Suprapubic skin (tissue), 4 donors: ENCODE measurements around the gene KIF13A. TPM values are rescaled to one million over a fixed set of nuclear protein-coding genes. Genes with fewer than 3 reads are reported as not detected.
"Not testable (repeated sequence)": the region's sequence is repeated elsewhere in the genome, so short reads cannot be mapped to it uniquely, and the experiment has no call there.

ENCODE experiments used
- DNase-seq, 2 donors: peaks; one replicate each; pipeline ENCODE4 v3.0.0-alpha.2; 2019; ENCODE audit warnings: low spot score in 2 of 2
- H3K27ac ChIP-seq: fragments of 200-600 bp; sonication (generic); one replicate; pipeline ENCODE4 v1.5.1; 2019
- H3K27me3 ChIP-seq: fragments of 200-600 bp; sonication (generic); one replicate; pipeline ENCODE4 v1.5.1; 2019
- H3K36me3 ChIP-seq: fragments of 200-600 bp; sonication (generic); one replicate; pipeline ENCODE4 v1.5.1; 2019
- H3K4me1 ChIP-seq: fragments of 200-600 bp; sonication (generic); one replicate; pipeline ENCODE4 v1.5.1; 2019
- H3K4me3 ChIP-seq: fragments of 200-600 bp; sonication (generic); one replicate; pipeline ENCODE4 v1.5.1; 2019; ENCODE audit warnings: mild to moderate bottlenecking
- H3K9me3 ChIP-seq: fragments of 200-600 bp; sonication (generic); one replicate; pipeline ENCODE4 v1.5.1; 2019
- EP300 ChIP-seq: sonication (generic); formaldehyde crosslinking; IDR thresholded peaks from one replicate; pipeline ENCODE4 v1.6.1; 2017; ENCODE audit warnings: antibody characterized with exemption
- POLR2A ChIP-seq, 2 donors: fragments of 450-650 bp; IDR thresholded peaks; one replicate each; pipeline ENCODE4 v1.6.1; 2017; ENCODE audit warnings: antibody characterized with exemption in 2 of 2, mild to moderate bottlenecking in 2 of 2, moderate library complexity in 2 of 2
- POLR2AphosphoS5 ChIP-seq, 3 donors: sonication (generic); formaldehyde crosslinking; IDR thresholded peaks; one replicate each; pipeline ENCODE4 v1.6.1; 2017; ENCODE audit warnings: antibody characterized with exemption in 3 of 3
- WGBS: methylation state at CpG from one replicate; pipeline ENCODE4 v1.1.5; 2018; 5-methylcytosine and 5-hydroxymethylcytosine counted together
- total RNA-seq, 4 donors: library from RNA; depleted of rRNA; stranded (reverse); fragments of >200 nt; gene quantifications; one replicate each; pipeline ENCODE4 v1.1.0, GENCODE V29; 2016
- TF ChIP-seq, protein P1 (sequence below), 2 donors: fragments of 200-600 bp in 1 of 2; fragments of 450-650 bp in 1 of 2; sonication (generic) in 1 of 2; IDR thresholded peaks; one replicate each; pipeline ENCODE4 v1.5.1; 2016 to 2019; ENCODE audit warnings: antibody characterized with exemption in 2 of 2, mild to moderate bottlenecking in 1 of 2, moderate library complexity in 1 of 2

Gene KIF13A
- total RNA-seq, 4 donors from 2014 or later, result 73.0 to 91.9 (median 78.9) TPM

DNA sequence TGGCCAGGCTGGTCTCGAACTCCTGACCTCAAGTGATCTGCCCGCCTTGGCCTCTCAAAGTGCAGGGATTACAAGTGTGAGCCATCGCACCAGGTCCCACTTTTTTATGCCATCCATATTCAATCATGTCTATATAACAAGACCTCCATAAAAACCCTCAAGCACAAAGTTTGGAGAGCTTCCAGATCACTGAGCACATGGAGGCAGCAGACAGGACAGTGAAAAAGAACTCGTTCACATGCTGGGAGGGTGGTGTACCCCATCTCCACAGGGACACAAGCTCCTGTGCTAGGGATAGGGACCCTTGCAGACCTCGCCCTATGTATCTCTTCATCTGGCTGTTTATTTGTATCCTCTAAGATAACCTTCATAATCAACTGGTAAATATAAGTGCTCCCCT is 30.3 kb downstream of the KIF13A start:
- Histone ChIP-seq H3K27ac (no peak overlapping the region), H3K4me3 (no peak overlapping the region)

DNA sequence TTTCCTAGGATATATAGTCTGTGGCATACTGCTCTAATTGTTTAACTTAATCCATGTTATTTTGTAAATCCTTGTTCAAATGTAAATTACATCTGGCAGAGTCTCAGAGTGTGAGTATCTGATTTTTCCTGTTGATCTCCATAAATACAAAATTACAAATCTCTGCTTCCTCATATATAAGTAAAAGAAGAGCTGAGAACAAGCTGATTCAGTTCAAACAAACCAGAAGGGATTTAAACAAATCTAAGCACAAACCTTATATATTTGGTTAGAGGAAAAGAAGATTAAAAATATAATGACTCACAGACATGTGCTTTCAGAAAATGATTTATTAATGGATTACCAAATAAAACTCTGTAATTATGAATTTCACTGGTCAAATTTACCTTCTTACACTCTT is 37.3 kb downstream of the KIF13A start:
- no peaks in the 10 kb centered on the region for H3K9me3 ChIP-seq
- H3K4me3 ChIP-seq, result no peak overlapping the region
- TF ChIP-seq POLR2A (IDR thresholded peaks at IDR 0.05) (no peak), EP300 (no peak), POLR2AphosphoS5 (IDR thresholded peaks at IDR 0.05) (no peak)
- TF ChIP-seq, protein P1, sequence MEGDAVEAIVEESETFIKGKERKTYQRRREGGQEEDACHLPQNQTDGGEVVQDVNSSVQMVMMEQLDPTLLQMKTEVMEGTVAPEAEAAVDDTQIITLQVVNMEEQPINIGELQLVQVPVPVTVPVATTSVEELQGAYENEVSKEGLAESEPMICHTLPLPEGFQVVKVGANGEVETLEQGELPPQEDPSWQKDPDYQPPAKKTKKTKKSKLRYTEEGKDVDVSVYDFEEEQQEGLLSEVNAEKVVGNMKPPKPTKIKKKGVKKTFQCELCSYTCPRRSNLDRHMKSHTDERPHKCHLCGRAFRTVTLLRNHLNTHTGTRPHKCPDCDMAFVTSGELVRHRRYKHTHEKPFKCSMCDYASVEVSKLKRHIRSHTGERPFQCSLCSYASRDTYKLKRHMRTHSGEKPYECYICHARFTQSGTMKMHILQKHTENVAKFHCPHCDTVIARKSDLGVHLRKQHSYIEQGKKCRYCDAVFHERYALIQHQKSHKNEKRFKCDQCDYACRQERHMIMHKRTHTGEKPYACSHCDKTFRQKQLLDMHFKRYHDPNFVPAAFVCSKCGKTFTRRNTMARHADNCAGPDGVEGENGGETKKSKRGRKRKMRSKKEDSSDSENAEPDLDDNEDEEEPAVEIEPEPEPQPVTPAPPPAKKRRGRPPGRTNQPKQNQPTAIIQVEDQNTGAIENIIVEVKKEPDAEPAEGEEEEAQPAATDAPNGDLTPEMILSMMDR (IDR thresholded peaks at IDR 0.05), result no peak
- no peaks in the 10 kb centered on the region for H3K27me3 ChIP-seq
- no peak for DNase-seq
- no peak overlapping the region for H3K27ac ChIP-seq
- H3K4me1 ChIP-seq, result peaks cover 14% of the 10 kb centered on the region
- H3K36me3 ChIP-seq, result no peaks in the 10 kb centered on the region

More for the DNA sequence above, 30.3 kb downstream of the KIF13A start:
- WGBS, result 88% methylated on average over 4 of the region's 5 CpGs
- Histone ChIP-seq H3K4me1 (peaks cover 27% of the 10 kb centered on the region), H3K36me3 (no peaks in the 10 kb centered on the region), H3K27me3 (no peaks in the 10 kb centered on the region), H3K9me3 (no peaks in the 10 kb centered on the region)
- no peak for DNase-seq
- TF ChIP-seq, protein P1 (IDR thresholded peaks at IDR 0.05), result no peak
- TF ChIP-seq POLR2AphosphoS5 (IDR thresholded peaks at IDR 0.05), result no peak
- no peak for TF ChIP-seq EP300
- no peak for TF ChIP-seq POLR2A (IDR thresholded peaks at IDR 0.05)

DNA sequence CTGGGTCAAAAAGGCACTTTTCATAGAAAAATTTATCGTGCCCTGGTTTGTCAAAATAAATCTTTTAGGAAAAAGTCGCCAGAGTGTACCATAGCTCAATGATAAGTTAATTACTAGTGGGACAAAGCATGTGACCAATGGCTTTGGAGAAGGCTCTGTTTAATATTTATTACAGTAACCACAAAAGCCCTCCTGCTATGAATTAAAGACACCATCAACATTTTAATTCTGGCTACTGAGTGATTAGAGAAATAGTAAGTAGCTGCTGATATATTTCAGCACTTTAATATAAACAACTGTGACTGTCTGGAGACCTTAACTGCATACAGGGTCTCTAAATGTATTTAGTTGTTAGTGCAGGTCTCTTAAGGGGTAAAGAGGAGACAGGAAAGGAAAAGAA is 38.3 kb downstream of the KIF13A start:
- TF ChIP-seq, protein P1 (IDR thresholded peaks at IDR 0.05), result no peak
- TF ChIP-seq EP300 (no peak), POLR2A (IDR thresholded peaks at IDR 0.05) (no peak), POLR2AphosphoS5 (IDR thresholded peaks at IDR 0.05) (no peak)
- 88% methylated on average over 2 of the region's 2 CpGs for WGBS
- Histone ChIP-seq H3K27me3 (no peaks in the 10 kb centered on the region), H3K4me1 (peaks cover 19% of the 10 kb centered on the region), H3K36me3 (no peaks in the 10 kb centered on the region), H3K9me3 (no peaks in the 10 kb centered on the region), H3K27ac (no peak overlapping the region), H3K4me3 (no peak overlapping the region)
- no peak for DNase-seq

DNA sequence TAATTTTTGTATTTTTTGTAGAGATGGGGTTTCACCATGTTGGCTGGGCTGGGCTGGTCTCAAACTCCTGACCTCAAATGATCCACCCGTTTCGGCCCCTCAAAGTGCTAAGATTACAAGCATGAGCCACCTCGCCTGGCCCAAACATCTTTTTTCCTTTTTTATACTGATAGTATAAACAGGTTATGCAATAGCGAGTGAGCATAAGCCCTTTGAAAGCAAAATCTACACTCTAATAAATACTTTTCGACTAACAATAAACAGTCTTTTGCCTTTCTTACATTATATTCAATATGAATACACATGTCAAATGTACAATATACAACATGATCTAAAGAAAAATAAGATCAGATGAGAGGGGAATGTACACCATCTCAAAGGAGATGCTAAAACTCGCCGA is 38.7 kb downstream of the KIF13A start:
- Histone ChIP-seq H3K27me3 (no peaks in the 10 kb centered on the region), H3K27ac (no peak overlapping the region), H3K4me1 (peaks cover 19% of the 10 kb centered on the region), H3K36me3 (no peaks in the 10 kb centered on the region), H3K9me3 (no peaks in the 10 kb centered on the region), H3K4me3 (no peak overlapping the region)
- no peak for TF ChIP-seq POLR2A (IDR thresholded peaks at IDR 0.05)
- TF ChIP-seq, protein P1 (IDR thresholded peaks at IDR 0.05), result no peak
- no peak for TF ChIP-seq EP300
- no peak for TF ChIP-seq POLR2AphosphoS5 (IDR thresholded peaks at IDR 0.05)
- WGBS, result 85% methylated on average over 7 of the region's 7 CpGs
- no peak for DNase-seq

DNA sequence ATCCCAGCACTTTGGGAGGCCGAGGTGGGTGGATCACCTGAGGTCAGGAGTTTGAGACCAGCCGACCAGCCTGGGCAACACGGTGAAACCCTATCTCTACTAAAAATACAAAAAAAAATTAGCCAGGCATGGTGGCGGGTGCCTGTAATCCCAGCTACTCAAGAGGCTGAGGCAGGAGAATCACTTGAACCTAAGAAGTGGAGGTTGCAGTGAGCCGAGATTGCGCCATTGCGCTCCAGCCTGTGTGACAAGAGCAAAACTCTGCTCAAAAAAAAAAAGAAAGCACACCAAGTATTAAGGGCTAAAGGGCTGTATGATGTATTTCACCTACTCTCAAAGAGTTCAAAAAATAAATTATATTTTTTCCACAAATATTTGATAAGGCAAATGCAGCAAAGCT is 39.9 kb downstream of the KIF13A start:
- not testable (repeated sequence) for H3K27ac ChIP-seq, H3K36me3 ChIP-seq, H3K4me3 ChIP-seq, H3K27me3 ChIP-seq, DNase-seq, H3K9me3 ChIP-seq
- peaks cover 19% of the 10 kb centered on the region for H3K4me1 ChIP-seq
- WGBS, result 95% methylated on average over 7 of the region's 7 CpGs

DNA sequence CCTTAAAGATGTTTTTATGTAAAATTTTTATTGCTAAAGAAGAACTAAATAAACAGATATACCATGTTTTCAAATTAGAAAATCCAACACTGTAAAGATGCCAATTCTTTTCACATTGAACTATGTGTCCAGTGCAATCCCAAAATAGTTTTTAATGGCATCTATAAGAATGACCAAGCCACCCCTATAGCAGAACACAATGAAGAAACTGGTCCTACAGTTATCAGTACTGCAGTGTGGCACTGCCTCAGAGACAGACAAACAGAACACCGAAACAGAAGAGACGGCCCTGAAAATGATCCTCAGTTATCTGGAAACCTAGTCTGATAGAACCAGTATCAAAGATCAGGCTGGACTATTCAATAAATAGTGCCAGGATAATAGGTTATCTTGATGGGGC is 41.9 kb downstream of the KIF13A start:
- no peak overlapping the region for H3K4me3 ChIP-seq
- DNase-seq, result no peak
- H3K4me1 ChIP-seq, result peaks cover 19% of the 10 kb centered on the region
- no peaks in the 10 kb centered on the region for H3K36me3 ChIP-seq
- TF ChIP-seq EP300 (no peak), POLR2AphosphoS5 (IDR thresholded peaks at IDR 0.05) (no peak), POLR2A (IDR thresholded peaks at IDR 0.05) (no peak)
- TF ChIP-seq, protein P1 (IDR thresholded peaks at IDR 0.05), result no peak
- WGBS, result 89% methylated on average over 2 of the region's 2 CpGs
- H3K9me3 ChIP-seq, result no peaks in the 10 kb centered on the region
- no peaks in the 10 kb centered on the region for H3K27me3 ChIP-seq
- no peak overlapping the region for H3K27ac ChIP-seq
